ENCODE results near the gene BICD2.

BICD2 gene

GRCh38 chr9:92746567-92747458, 17.8 kb downstream of the BICD2 start:
- no peak for DNase-seq

- DNase-seq = no peak
These were observed 18.8 kb downstream of the BICD2 start for GRCh38 chr9:92745881-92746280.

- DNase-seq = no peak
These were observed 19.3 kb downstream of the BICD2 start for GRCh38 chr9:92745331-92745730.

DNA sequence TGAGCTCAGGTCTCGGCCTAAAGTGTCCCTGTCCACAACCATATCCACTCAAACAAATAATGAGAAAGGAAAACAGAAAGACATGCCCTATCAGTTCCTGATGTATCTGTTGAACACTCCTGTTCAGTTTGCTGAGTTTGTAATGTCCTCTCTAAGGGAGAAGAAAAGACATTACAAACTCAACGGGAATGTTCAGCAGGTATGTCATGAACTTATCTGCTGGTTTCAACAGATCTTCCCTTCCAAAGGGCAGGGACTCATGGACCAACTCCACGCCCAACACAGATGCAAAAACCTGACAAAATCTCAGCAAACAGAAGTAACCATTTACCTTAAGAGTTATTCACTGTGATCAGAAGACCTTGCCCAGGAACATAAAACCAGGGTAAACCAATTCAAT, 23.7 kb downstream of the BICD2 start:
- DNase-seq = no peak

GRCh38 chr9:92740446-92740961, 24.1 kb downstream of the BICD2 start:
- no peak for DNase-seq

DNA sequence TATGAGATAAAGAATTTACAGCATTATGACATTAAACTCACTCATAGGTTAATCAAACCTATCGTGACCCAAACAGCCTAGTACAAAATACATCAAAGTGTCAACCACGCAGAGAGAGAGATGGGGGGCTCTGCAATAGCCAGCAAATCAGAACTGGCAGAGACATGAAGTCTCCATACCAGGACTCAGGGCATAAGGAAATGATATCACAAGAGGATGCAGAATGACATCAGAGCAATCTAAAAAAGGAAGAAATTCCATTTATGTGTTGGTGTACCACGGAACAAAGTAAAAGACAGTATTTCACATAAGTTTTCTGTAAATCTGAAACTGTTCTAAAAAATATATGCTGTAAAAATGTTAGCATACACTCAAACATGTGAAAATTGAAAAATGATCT, 24.6 kb downstream of the BICD2 start:
- no peak for DNase-seq

DNA sequence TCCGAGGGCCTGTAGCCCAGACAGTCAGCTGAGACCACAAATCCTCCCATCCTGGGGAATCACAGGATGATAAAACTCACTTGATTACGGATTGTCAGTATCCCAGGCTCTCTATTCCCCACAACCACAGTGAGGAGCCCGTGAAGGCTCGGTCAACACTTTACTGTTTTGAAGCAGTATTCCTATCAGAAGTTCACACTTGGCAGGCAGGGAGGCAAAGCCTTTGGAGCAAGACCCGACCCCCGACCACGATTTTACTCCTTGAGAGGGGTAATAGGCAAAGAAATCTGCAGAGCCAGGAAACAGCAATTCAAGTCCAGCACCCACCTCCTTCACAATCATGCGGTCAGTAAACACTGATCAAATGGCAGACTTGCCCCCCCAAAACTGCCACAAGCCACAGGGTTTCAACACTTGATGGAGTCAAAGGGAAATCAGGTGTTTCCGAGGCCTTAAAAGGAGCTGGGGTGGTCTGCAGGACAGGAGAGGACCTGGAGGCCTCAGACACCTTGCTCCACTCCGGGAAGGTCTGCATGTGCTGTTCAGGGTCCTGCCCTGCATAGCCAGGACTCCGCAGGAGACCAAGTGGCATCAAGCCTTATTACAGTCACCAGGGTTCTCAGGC, 25.2 kb downstream of the BICD2 start:
- no peak for DNase-seq

- DNase-seq = no peak
These were observed 26.0 kb downstream of the BICD2 start for GRCh38 chr9:92738661-92739081.

DNA sequence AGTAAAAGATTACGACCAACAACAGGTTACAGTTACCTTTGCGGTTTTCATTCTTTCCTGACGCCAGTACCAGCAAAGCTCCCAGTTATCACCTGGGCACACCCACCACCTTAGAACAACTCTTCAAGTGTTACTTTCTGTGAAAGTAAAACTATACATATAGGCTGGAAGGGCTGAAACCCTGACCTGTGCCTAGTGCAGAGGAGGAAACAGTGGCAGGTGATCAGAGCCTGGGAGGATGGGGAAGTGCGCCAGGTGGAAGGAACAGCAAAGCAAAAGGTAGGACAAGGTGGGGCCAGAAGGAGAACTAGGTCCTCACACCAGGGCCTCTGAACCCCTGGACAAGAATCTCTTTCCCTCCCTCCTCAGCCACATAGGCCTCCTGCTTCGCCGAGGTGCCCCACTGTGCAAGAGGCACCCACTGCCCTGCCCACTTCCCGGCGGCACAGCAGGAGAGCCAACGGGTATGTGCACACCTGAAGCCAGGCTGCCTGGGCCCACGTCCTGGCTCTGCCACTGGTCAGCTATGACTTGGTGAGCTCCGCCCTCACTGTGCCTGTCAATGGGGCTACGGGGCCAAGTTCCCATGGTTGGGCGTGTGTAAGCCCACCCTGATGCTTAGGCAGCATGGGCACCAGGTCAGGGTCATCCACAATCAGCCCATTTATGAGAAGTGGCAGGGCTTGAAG, 26.9 kb downstream of the BICD2 start:
- DNase-seq = no peak

DNA sequence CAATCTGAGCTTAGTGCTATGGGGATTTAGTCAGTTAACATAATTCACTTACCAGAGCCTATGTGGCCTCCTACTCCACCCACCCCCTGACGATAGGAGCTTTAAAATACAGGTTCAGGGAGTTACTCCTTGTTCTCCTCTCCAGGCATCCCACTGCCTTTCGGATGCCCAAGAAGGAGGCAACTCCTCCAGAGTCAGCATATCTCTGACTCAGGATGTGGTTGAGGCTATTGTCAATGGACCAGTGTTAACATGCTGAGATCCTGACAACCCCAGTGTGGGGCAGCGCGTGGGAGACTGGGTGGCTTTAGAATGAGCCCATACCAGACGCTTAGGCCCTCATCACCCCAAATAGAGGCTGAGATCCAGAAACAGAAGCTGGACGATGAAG, 27.4 kb downstream of the BICD2 start:
- DNase-seq = no peak

- no peak for DNase-seq
These were observed 27.9 kb downstream of the BICD2 start for GRCh38 chr9:92736563-92737215.

DNA sequence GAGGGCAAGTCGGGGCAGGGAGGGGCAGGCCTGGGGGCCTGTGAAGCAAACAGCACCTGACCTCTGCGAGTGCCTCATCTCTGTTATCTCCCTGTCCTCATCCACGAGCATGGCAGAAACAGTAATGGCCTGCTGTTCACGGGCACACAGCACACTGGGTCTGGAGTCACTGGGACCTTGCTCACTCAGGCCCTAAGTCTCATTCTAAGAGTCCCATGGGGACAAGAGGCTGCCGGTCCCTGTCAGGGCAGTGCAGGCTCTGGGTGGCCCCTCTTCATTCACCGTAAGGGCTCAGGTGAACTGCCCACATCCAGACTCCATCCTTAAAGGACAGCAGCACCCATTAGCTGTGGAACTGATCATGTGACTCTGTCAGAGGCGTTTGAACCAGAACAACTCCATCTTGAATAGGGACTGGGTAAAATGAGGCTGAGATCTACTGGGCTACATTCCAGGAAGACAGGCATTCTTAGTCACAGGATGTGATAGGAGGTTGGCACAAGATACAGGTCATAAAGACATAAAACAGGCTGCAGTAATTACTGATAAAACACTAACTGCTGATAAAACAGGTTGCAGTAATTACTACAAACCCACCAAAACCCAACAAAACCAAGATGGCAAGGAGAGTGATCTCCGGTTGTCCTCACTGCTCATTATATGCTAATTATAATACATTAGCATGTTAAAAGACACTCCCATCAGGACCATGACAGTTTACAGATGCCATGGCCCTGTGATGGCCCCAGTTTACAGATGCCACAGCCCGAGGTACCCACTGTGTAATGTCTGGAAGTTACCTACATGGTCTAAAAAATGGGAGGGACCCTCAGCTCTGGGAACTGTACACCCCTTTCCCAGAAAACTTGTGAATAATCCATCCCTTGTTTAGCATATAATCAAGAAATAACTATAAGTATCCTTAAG, 28.7 kb downstream of the BICD2 start:
- DNase-seq = no peak

GRCh38 chr9:92734931-92735635, 29.6 kb downstream of the BICD2 start:
- no peak for DNase-seq

GRCh38 chr9:92730897-92731296, 33.7 kb downstream of the BICD2 start:
- DNase-seq = no peak

DNA sequence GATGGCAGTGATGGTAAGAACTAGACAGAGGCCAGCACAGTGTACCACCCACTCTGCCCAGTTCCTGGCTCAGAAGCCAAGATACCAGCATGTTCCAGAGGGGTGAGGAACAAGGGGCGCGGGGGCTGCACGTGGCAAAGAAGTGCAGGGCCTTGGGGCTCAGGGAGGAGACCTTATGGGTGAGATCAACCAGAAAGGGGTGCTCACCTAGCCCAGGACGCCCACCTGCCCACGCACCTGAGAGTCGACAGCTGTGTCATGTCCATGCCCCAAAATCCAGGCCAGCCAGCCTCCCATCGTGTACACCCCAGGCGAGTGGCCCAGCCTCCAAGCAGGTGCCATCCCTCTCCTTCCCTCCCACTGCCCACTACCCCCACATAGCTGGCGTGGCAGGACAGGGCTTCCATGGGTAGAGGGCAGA, 34.9 kb downstream of the BICD2 start:
- DNase-seq = no peak

- no peak for DNase-seq
These were observed 35.5 kb downstream of the BICD2 start for GRCh38 chr9:92728831-92729734.

GRCh38 chr9:92727716-92728700, 36.6 kb downstream of the BICD2 start:
- no peak for DNase-seq

- no peak for DNase-seq
These were observed 37.5 kb downstream of the BICD2 start for GRCh38 chr9:92726971-92727715.

Measured in left hindlimb (tissue), 1 donor.